Hematopoietic multipotent progenitor cell treated with erythropoietin and hydrocortisone succinate and interleukin-3 and kit ligand, for 8 days (in vitro differentiated cells): ENCODE data around the gene NDFIP1.

Source experiments
- DNase-seq: peaks from one replicate; pipeline ENCODE4 v3.0.0-alpha.2; 2015

Gene NDFIP1

DNA sequence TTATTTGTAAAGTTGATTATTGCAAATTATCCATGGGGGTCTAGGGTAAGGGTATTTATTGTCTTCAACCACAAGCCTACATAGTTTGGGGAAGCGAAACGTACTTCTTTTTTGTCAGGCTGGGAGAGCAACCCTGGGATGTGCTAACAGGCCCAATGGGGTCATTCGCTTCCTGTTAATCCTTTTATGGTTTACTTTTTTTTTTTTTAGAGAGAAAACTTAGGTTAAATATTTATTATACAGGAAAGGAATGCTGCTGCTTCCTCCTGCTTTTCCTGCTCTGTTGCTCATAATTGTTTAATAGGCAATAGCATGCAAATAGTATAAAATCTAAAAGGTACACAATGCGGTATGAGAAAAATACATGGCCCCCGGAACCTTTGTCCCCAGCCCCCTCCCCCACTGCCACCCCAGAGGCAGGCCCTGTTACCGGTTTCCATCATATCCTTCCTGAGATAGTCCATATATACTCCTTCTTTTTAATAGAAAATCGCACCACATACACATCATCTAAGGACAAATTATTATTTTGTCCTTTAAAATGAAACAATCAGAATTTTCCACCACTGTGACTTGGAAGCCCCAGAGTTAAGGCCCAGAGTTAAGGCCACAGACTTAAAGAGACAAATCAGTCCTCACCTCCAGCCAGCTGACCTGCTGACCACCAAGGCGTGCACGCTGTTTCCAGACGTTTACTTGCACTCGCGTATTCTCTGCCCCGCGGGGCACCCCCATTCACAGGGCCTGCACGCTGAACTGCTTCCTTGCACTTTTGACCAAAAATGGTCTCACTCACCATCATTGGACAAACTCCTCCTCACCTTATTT lies 83.9 kb downstream of the NDFIP1 start:
- no peak for DNase-seq

DNA sequence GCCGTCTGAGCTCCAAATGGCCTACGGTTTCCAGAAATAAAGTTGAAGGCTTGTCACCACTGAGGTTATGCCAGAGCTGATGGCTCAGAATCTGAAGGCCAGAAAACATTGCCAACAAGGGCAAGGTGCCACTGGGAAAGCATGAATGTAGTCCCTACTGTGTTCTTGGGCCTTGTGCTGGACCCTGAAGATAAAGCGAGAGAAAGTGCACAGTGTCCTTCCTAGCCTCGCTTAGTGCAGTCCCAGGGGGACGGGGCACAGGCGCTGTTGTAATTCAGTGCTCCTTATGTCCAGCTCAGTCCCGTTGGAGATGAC lies 84.5 kb downstream of the NDFIP1 start:
- no peak for DNase-seq

DNA sequence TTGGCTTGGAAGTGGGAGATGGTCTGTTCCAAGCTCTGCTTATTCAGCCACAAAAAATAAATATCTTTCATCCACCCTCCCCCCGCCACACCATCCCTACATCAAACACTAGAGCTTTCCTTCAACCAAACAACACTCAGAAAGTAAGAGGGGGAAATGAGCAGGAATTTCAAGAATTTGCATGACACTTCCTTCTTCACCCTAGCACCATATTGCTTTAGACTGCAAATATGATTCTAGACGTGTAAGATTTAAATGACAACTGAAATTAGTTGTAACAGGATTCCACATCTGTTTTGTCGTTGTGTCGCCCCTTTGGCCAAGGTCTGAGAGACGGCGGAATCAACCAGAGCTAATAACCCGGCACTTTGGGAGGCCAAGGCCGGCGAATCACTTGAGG lies 88.5 kb downstream of the NDFIP1 start:
- DNase-seq, result no peak

DNA sequence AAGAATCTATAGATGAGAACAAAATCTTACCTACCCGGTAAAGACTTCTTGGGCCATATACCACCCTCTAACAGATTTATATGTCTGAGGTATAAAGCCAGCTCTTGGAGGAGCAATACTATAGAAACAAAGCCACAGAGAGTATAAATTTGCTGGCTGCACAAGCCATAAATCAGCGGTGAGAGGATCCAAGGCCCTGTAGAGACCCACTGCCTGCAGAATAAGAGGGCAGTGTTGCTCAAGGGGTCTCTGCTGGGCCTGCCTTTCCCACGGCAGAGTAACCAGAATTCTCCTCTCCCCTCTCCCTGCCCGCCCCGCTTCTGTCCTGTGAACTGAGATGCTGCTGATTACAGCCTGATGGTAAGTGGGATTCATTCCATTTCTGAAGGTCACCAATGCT lies 89.2 kb downstream of the NDFIP1 start:
- no peak for DNase-seq

DNA sequence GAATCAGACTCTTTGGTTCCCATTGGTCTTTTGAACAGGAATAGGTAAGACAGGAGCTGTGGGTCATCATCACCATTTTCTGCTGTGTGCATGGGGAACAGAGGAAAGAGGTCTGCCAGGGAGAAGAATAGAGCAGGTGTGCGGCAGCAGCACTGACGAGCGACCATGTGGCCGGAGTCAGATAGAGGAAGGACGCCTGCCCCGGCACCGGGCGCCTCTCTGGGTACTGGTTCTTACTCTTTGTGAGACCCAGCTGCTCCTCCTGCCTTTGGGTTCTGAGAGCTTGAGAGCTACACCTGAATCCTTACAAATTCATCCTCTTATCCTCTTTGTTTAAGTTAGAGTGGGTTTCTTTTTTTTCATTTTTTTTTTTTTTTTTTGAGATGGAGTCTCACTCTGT lies 90.8 kb downstream of the NDFIP1 start:
- DNase-seq, result no peak

DNA sequence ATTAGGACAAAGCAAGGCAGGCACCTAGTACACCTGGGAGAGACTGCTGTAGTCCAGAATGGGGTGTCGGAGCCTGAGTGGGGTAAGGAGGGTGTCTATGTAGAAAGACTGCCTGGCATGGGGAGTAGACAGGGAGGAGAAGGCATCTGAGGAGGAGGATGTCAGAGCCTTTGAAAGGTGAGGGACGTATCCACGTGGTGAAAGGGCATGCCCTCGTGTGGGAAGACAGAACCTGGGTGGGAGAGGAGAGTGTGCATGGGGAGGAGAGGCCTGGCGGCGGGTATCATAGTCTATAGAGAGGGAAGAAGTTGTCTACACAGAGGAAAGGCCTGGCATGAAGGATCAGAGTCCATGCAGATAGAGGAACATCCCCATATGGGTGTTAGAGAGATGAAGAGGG lies 91.8 kb downstream of the NDFIP1 start:
- DNase-seq, result no peak

DNA sequence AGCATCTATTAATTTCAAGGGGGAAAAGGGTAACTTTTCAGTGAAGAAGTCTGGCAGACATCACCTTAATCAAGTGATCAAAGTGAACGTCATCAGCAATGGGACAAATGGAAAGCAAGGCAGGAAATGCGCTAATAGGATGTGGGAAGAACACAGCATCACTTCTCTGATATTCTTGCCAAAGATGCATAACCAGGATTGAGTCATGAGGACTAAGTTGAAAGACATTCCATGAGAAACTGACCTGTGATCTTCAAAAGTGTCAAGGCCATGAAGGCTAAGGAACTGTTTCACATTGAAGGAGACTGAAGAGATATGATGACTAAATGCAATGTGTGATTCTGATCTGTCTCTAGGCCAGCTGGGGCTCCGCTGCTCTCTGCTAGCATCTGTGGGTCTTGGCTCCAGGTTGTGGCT lies 92.9 kb downstream of the NDFIP1 start:
- no peak for DNase-seq

DNA sequence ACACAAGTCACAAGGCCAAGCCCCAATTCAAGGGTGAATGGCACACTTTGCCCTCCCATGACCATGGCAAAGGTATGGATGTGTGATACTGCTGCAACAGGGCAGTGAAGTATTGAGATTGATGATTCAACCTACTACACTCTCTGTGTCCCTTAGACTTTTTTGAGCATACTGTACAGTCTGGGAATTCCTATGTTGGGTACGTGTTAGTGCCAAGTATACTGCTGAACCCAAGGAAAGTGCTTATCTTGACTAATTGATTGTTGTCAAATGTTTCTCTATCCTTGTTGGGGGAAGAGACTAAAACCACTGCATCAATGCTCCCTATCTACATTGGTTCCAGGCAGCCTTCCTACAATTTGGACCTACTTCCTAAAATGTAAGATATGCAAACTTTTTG lies 93.7 kb downstream of the NDFIP1 start:
- DNase-seq, result no peak
